Colonic mucosa (tissue), 4 donors: ENCODE measurements around the gene TIMM8A. TPM values are rescaled to one million over a fixed set of nuclear protein-coding genes. Genes with fewer than 3 reads are reported as not detected.

Experiments
- DNase-seq: peaks from one replicate; pipeline ENCODE4 v3.0.0-alpha.2; 2020
- H3K27ac ChIP-seq: fragments of 200-600 bp; one replicate; pipeline ENCODE4 v1.8.0; 2021
- H3K27me3 ChIP-seq: fragments of 200-600 bp; one replicate; pipeline ENCODE4 v1.8.0; 2021
- H3K36me3 ChIP-seq: fragments of 200-600 bp; one replicate; pipeline ENCODE4 v1.8.0; 2021
- H3K4me1 ChIP-seq: fragments of 200-600 bp; one replicate; pipeline ENCODE4 v1.8.0; 2021; ENCODE audit warnings: mild to moderate bottlenecking
- H3K4me3 ChIP-seq: fragments of 200-600 bp; one replicate; pipeline ENCODE4 v1.8.0; 2021
- H3K9ac ChIP-seq, 2 donors: one replicate each; pipeline ENCODE4 v1.7.0; 2013; ENCODE audit warnings: control low read depth in 2 of 2, low read depth in 2 of 2, low read length in 2 of 2
- H3K9me3 ChIP-seq: fragments of 200-600 bp; one replicate; pipeline ENCODE4 v1.8.0; 2021
- CTCF ChIP-seq: fragments of 200-600 bp; IDR thresholded peaks from one replicate; pipeline ENCODE4 v1.8.0; 2022; ENCODE audit warnings: antibody characterized with exemption, mild to moderate bottlenecking
- intact Hi-C: fragments of 100-400 bp; cut with DNase I; formaldehyde crosslinking; loops from one replicate; pipeline ENCODE4 v1.14.1; 2022
- total RNA-seq, 2 donors: library from RNA; stranded (reverse); fragmentation: NEBNext Ultra II Directional in 1 of 2; extraction: Animal tissue kit (Norgen Biotek cat#: 25700) in 1 of 2; gene quantifications; one replicate each; pipeline ENCODE4 v1.2.1, GENCODE V29; 2021
- donor health status: healthy.
- donor health status: DM: no; HTN: no; CAD: no.
- donor health status: DM: no; HTN: no; CAD: no.

TIMM8A gene
- total RNA-seq, 2 donors from 2014 or later: 9.4 to 22.9 TPM

GRCh38 chrX:101368800-101369199, 20.3 kb upstream of the TIMM8A start:
- DNase-seq: no peak
- H3K9ac ChIP-seq: no peak overlapping the region
- TF ChIP-seq CTCF: no peak
- H3K36me3 ChIP-seq: no peaks in the 10 kb centered on the region
- no peaks in the 10 kb centered on the region for H3K9me3 ChIP-seq
- H3K27me3 ChIP-seq: no peaks in the 10 kb centered on the region
- no peak overlapping the region for H3K4me3 ChIP-seq
- H3K27ac ChIP-seq: no peak overlapping the region
- H3K4me1 ChIP-seq: no peaks in the 10 kb centered on the region
- intact Hi-C loops: no loop called here

- intact Hi-C loops: no loop called here
- no peaks in the 10 kb centered on the region for H3K4me1 ChIP-seq
- no peak overlapping the region for H3K27ac ChIP-seq
- H3K9me3 ChIP-seq: no peaks in the 10 kb centered on the region
- H3K4me3 ChIP-seq: no peak overlapping the region
- no peak overlapping the region for H3K9ac ChIP-seq
- no peak for DNase-seq
- no peaks in the 10 kb centered on the region for H3K27me3 ChIP-seq
- H3K36me3 ChIP-seq: no peaks in the 10 kb centered on the region
- no peak for TF ChIP-seq CTCF
These were observed 16.8 kb upstream of the TIMM8A start for GRCh38 chrX:101365301-101365795.

DNA sequence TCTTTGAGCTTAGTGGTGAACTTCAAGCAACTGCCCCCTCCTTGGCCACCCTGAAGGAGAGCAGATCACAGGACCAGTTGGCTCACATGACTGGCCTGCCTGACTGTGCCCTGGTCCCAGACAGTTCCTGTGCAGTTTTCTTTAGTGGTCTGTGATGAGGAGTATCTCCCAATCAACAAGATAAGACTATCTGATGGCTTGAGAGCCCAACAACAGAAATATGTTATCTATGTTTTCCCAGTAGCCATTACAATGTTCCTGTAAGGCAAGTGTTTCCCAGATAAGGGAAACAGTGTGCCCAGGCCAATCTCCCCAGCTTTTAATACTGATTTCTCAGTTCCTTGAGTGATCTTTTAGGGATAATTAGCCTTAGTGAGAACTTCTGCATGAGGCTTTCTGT, 14.2 kb upstream of the TIMM8A start:
- no peak overlapping the region for H3K27ac ChIP-seq
- no peaks in the 10 kb centered on the region for H3K4me1 ChIP-seq
- H3K9me3 ChIP-seq: no peaks in the 10 kb centered on the region
- no peaks in the 10 kb centered on the region for H3K27me3 ChIP-seq
- intact Hi-C loops: no loop called here
- DNase-seq: no peak
- TF ChIP-seq CTCF: no peak
- no peaks in the 10 kb centered on the region for H3K36me3 ChIP-seq
- no peak overlapping the region for H3K4me3 ChIP-seq
- H3K9ac ChIP-seq: no peak overlapping the region

- Histone ChIP-seq H3K27me3 (no peaks in the 10 kb centered on the region), H3K9me3 (no peaks in the 10 kb centered on the region), H3K9ac (no peak overlapping the region), H3K4me1 (no peaks in the 10 kb centered on the region), H3K4me3 (no peak overlapping the region), H3K36me3 (no peaks in the 10 kb centered on the region), H3K27ac (no peak overlapping the region)
- no peak for TF ChIP-seq CTCF
- DNase-seq: no peak
- intact Hi-C loops: no loop called here
These were observed 13.6 kb upstream of the TIMM8A start for GRCh38 chrX:101362116-101362515.

DNA sequence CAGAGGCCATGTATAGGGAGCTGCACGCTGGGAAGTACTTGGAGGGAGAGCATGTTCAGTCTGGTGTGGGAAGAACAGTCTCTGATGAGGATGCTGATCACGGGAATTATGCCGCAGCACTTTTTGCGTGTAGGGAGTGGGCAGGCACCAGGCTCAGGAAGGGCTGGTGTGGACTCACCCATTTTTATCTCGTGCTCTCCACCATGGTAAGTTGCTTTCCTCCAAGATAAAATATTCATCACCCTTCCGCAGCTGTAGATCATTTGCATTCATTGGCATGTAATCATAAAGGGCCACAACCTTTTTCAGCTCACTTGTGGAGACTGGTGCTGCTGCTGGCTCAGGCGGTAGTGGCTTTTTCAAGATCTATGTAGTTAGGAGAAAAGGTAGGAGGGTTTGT, 11.8 kb upstream of the TIMM8A start:
- no peak for DNase-seq
- intact Hi-C loops: no loop called here
- H3K4me1 ChIP-seq: no peaks in the 10 kb centered on the region
- no peak overlapping the region for H3K27ac ChIP-seq
- no peak overlapping the region for H3K9ac ChIP-seq
- H3K4me3 ChIP-seq: no peak overlapping the region
- no peaks in the 10 kb centered on the region for H3K9me3 ChIP-seq
- no peak for TF ChIP-seq CTCF
- no peaks in the 10 kb centered on the region for H3K27me3 ChIP-seq
- no peaks in the 10 kb centered on the region for H3K36me3 ChIP-seq

- no peak for DNase-seq
- intact Hi-C loops: no loop called here
- no peak for TF ChIP-seq CTCF
These were observed 11.4 kb upstream of the TIMM8A start for GRCh38 chrX:101359966-101360365.

More at GRCh38 chrX:101359966-101360365, 11.4 kb upstream of the TIMM8A start:
- Histone ChIP-seq H3K9ac (no peak overlapping the region), H3K36me3 (no peaks in the 10 kb centered on the region), H3K27me3 (no peaks in the 10 kb centered on the region), H3K9me3 (no peaks in the 10 kb centered on the region), H3K4me1 (no peaks in the 10 kb centered on the region), H3K4me3 (no peak overlapping the region), H3K27ac (no peak overlapping the region)
